ENCODE results near the gene ADAM19.

The ADAM19 gene

DNA sequence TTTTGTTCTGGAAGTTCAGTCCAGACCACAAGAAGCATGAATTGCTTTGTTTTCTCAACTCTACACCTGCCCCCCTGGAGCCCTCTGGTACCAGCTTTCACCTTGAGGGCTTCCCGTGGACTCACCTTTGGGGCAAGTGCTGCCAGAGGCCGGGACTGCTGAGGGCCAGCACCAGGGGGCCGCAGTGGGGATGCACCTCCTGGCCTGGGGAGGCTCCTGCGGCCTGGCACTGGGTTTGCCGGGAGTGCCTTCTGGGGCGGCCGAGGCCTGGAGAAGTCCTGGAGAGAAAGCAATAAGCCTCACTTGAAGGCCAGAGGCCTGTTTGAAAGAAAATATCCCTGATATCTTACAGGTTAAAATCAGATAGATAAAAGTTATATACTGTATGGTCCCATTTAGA is 93.9 kb downstream of the ADAM19 start:
- DNase-seq, result no peak

DNA sequence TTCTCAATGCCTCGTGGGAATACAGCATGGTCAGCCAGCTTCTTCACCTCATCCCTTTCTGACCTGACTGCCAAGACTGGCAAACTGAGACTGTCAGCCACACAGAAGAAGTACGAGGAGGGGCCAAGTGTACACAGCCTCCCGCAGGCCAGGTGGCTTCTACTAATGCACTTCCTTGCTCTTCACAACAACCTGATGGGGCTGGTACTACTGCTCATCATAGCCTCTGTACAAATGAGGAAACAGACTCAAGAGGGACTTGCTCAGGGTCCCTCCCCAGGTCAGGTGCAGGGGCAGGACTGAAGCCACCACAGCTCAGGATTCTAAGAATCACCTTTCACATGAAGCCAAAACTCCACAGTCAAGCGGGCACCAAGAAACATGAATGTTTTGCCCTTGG is 94.3 kb downstream of the ADAM19 start:
- no peak for DNase-seq

DNA sequence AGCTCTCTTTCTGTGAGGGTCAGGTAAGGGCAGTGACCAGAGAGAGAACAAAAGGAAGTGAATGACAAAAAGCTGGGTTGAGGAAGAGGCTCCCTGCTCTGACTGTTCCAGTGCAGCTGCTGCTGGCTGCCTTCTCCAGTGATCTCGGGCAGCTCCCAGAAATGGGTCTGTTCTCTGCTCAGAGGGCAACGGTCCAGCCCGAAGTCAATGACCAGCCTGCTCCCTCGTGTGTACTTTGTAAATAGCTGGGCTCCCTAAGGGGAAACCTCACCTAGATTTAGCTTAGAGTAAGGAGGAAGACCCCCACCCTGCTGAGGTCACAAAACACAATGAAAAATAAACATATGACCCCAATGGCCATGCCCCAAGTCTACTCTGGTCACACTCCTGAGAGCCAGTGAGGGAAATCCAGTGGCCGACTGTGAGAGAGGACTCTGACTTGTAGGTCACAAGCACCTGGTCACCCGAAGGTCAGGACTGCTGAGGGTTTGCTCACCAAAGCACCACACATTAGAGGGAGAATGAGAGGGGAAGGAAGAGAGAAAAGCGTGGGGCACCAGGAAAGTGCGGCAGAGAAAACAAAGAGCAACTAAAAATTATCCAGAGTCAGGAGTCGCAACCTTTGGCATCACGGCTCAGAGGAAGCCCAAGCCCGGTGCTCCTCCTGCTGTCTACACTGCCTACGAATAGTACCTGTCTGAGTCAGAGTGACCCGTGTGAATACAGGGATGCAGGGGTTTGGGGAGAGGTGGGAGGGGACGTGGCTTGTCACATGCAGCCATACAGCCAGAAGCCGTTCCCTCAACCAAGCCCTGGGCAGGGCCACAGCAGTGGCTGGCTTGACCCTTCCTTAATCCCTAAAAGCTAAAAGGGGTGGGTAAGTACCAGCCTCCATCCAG is 95.7 kb downstream of the ADAM19 start:
- DNase-seq, result no peak

DNA sequence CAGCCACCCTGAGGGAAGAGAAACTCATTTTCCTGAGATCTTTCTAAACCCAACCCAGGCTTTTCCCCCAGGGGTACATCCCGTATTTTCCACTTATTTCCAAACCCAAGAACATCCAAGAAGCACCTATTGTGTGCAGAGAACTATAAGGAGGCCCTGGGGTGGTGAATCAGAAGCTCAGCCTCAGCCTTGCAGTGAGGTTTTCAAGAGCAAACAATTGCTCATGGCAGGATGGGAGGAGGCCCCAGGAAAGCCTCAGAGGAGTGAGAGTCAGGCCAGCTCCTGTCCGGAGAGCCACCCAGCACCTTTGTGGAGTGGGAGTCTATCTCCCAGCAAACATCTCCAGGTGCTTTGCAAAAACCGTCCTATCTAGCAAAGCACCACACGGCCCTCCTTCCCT is 96.4 kb downstream of the ADAM19 start:
- DNase-seq, result no peak

DNA sequence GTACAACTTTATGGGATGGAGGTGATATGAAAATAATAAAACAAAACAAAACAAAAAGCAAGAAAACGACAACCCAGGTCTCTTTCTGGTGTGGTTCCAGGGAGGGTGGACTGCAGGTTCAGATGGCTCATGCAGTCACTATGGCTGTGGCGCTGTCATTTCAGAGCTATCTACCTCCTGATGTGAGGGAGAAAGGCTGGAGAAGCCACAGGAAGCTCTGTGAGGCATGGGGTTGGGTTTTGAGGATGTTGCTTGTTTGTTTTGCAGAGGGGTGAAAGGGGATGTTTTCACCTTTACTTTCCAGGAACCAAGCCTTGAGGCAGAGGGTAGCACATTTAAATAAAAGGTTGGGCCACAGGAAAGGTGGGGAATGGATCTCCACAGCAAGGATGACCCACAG is 96.8 kb downstream of the ADAM19 start:
- no peak for DNase-seq

DNA sequence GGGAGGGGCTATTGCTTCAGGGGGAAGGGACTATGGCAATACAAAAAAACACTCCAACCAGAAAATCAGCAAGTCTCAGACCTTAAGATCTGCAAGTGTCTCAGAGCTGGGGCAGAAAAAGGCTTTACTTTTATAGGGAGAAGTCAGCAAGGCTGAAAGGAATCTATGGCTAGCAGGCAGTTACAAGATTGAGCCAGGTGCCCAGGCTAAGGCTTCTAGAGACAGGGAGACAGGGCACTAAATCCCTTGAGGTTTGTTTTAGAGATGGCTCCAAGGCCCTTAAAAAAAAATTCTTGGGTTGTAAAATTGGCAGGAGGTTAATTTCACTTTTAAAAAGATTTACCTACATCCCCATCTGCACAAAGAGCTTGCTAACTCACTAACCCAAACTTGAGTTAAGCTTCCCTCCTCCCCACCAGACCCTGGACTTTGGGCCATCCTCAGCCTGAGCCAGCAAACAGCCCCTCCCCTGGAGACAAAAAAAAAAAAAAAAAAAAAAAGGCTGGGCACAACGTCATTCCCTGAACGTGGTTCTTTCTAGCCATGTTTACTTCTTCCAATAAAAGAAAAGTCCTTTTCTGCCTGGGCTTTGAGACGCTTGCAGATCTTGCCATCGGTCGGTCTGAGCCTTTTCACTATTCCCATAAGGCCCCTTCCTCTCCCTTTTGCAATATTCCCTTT is 97.6 kb downstream of the ADAM19 start:
- DNase-seq, result no peak

DNA sequence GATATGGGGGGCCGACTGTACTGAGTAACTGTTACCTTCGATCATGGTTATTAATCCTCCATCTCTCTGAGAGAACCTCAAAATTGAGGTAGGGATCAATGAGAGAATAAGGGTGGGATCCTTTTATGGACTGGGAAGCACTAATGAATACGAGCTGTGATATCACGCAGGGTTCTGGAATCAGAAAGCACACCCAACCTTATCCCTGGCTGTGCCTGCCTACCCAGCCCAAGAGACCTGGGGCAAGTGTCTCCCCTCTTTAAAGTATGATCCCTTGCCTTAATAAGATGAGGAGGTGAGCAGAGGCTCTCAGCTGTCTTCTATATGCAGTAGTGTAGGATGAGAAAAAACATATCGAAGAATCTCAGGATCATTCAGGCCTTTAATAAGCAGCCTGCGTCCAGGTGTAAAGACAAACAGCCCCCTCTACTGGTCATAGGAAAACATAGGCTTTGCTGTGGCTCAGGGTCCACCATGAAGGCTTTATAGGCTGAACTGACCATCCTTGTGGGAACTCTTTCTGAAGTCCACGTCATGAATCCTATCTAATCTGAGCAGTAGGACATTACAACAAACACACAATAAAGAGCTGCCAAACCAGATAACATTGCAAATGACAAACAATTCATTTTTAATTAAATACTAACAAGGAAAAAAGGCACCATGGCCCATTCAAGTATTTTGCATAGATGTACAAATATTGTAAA is 98.7 kb downstream of the ADAM19 start:
- peak; percentile 59 for DNase-seq

DNA sequence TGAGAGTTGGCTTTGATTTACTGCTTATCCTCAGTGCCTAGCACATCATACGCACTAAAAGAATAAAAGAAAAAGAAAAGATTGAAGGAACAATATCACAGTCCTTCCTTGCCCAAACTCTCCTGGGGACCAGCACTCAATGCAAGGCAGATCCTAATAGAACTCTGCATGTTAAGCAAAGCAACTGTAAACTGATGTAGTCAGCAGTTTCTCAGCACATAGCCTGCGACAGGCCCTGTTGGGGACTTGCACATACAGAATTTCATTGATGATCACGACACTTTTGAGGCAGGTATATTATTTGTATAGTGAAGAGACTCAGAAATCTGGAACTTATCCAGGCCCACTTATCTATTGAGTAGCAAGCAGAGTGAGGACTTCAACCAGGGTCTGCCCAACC is 100.1 kb downstream of the ADAM19 start:
- no peak for DNase-seq

DNA sequence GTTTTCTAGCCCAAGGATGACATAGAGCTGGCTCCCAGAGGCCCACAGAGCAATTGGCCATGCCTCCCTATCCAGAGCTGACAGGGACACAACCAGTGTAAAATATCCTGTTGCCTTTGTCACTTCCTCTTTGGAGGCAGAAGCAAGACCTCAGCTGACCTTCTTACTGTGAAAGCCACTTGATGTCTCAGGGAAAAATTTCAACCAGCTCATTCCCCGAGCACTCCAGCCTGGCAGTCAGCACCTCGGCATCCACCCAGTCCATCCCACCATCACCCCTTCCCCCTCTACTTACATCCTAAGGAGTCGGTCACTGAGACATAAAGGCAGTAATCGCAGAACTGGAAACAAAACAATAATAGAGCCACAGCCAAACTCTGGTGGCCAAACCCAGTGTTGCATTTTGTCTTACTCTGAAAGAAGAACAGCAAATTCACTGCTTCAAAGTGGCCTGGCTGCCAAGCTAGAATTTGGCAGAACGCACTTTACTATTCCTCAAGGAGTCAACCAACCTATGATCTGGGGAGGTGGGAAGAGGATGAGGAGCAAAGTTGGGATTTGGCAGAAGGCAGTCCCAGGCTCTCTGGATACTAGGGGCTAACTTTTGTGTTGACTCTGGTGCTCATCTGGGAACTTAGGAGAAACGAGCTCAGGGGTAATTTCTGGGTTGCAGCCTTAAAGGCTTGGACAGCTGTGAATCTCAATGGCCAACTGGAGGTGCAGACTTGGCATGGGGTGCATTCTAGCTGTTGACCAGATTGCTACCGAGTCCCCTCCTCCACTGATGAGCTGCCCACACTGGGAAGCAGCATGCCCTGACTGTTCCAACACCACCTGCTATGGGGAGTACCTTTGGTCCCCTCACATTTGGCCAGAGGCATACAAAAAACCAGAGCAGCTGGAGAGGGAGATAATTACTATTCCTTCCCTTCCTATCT is 101.9 kb downstream of the ADAM19 start:
- DNase-seq, result no peak

DNA sequence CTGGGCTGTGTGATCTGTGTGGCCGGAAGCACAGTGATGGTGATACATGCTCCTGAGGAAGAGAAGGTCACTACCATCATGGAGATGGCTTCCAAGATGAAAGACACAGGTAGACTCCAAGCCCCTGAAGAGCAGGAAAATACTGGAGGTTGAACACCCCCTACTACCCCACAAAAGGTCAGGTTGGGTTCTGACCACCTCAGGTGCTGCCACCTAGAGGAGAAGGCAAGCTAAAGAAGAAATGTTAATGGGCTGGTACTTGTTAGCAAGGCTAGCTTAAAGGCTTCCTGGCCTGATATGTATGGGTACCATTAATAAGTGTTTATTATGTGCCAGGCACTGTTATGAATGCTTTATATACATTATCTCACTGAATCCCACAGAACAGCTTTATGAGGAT is 103.9 kb downstream of the ADAM19 start:
- DNase-seq, result peak; percentile 54

DNA sequence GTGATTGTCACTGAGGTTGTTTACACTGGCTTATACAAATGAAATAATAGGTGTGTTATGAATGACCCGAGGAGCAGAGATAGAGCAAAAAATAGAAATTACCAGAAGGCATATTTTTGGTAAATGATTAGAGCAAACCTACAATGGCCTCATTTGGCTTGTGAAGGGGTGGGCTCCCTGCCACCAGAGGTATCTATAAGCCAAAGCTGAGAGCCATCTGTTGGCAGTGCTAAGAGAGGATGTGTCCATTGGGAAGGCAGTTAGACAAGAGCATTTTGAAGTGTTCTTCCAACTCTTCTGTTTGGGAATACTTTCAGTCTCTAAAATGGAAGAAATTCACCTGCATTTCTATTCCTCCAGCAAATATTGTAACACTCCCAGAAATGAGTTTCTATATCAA is 104.9 kb downstream of the ADAM19 start:
- no peak for DNase-seq

DNA sequence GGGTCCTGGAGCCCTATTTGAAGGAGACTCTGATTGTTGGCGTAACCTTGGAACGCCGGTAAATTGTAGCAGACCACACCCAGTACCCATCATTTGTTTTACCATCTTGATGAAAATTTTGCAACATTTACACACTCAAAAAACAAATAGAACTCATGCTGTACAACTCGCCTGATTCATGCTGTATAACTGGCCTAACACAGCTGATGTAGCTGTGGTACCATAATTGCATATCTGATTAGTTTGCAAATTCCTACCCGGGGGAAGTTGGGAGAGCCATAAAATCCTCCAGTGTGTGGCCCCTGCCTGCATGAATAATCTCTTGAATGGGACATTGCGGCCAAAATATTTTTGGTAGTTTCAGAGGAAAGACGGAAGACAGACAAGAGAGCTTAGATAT is 105.9 kb downstream of the ADAM19 start:
- no peak for DNase-seq

DNA sequence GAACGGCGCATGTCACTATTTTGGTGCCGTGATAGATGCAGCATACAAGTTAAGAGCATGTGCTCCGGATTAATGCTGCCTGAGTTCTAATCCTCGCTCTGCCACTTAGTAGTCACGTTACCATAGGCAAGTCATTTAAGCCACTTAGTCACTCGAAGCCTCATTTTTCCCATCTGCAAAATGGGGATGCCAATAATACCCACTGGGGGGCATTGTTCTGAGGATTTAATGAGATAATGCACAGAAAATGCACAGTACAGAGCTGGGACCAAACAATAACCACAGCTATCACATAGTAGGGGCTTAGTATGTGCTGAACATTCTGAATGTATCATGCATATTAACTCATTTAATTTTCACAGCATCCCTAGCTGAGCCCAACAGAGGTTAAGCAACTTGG is 106.5 kb downstream of the ADAM19 start:
- peak; percentile 41 for DNase-seq

DNA sequence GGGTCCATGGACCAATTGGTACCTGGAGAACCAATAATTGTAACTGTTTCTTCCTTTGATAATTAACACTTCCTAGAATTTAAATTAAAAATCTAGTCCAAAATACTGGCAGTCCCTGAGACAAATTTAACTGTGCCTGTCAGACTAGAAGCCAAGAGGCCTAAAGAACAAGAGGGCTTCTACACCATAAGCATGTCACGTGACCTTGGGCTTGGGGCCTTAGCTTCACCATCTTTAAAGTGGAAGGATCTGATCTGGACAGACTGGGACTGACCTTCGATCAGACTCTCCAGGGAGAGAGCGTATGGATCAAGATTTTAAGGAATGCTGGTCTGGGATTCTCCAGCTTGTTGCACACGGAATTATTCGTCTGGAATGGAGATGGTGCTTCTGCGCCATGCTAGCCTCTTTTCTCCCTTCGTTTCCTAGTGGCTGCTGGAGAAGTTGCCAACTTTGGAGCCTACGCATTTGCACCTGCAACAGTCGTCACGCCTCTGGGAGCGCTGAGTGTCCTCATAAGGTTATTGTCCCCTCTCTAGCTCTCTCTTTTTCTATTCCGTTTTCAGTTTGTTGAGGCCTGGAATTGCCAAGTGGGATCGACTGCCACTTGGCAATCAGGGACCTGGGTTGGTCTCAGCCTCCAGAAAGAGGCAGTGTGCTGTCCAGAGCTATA is 107.1 kb downstream of the ADAM19 start:
- no peak for DNase-seq

DNA sequence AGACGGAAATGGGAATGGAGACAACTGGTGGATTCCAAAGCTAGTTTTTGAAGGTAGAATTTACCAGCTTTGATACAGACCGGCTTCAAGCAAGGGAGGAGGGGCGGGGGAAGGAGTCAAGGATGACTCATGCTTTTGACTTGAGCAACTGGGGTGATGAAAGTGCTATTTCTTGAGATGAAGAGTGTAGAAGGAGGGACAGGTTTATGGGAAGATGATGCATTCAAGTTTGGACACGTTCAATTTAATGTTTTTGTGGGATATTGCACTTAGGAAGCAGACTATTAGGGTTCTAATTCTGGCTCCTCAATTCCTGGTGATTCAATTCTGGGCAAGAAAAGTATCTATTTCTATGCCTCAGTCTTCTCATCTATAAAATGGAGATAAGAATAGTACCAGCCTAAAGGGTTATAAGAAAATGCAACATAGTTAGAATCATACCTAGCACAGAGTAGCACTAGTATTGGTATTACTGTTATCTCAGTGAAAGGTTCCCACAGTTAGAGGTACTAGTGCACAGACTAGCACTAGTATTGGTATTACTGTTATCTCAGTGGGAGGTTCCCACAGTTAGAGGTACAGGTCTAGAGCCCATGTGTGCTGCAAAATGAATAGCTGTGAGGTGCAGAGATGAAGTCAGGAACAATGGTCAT is 110.9 kb downstream of the ADAM19 start:
- peak; percentile 88 for DNase-seq

DNA sequence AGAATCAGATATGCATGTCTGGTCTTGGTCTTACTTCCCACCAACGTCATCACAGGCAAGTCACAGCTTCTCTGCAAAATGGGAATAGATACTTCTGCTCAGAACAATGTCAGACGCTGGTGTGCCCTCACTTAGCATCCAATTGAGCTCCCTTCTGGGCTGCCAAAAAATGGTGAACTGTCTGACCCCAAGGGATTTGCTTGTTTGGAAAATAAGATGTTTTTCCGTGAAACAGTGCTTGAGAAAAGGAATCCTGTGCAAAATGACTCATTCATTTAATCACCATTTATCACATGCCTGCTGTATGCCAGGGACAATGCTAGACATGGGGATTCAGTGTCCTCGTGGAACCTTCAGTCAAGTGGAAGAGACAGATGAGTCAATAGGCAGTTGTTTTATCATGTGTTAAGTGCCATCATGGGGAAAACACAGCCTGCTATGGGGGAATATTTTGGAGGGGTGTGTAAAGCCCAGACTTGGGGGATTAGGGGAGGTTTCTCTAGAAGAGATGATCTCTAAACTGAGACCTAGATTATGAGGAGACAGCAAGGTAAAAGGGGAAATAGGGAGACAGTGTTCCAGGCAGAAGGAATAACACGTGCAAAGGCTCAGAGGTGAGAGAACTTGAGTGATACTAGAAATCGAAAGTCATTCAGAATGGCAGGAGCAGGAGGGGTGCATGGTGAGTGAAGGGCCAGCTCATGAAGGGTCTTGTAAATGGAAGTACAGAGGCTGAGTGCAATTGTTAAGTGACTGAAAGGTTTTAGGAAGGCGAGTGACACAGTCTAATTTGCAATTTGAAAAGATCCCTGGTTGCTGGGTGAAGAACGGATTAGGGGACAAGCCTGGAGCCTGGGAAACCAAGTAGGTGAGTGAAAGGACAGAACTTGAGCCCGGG is 111.7 kb downstream of the ADAM19 start:
- peak; percentile 28 for DNase-seq

DNA sequence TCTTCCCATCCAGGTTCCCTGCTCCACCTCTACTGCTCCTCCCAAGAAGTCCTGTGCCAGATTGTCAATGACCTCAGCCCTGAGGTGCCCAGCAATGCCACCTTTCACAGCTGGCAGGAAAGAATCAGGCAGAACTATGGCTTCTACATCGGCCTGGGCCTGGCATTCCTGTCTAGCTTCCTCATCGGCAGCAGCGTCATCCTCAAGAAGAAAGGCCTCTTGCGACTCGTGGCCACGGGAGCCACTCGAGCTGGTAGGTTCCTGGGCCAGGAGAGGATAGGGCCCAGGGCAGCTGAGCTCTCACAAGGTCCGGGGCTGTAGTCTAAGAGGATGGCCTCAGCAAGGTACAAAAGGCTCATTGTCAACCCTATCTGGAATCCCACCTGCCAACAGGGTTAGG is 112.5 kb downstream of the ADAM19 start:
- DNase-seq, result no peak

DNA sequence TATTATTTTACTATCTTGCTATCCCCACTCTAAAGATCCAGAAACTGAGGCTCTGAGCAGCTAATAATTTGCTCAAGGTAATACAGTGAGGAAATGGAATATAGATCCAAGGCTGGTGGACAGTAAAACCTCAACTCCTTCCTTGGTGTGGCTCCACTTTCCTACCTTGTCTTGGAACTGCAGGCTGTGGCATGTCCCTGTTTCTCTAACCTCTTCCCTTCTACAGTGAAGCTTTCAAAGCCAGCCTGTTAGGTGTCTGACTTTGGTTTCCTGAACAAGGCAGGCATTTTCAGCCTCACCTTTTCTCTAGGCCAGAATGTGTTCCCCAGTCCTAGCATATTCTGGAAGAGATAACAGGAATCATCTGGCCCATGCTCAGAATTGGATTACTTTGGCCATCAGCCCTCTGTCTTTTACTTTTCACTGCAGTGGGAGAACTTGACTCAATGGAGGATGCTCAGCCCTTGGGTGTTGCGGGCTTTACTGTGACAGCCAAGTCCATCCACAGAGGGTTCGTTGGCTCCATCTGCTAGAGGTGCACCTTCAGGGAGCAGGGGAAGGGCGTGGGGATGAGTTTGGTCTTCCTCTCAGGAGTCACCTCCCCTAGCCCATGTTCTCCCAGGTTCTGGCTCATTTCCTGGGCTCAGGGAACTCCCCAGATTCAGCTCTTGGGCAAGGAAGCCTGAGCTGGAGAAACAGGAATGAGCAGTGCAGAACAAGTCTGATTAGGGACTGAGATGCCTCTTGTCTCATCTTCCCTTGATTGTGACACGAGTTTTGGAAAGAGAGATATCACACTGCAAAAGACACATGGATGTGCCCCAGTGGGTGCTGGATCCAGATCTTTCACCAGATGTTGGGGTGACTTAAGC is 114.4 kb downstream of the ADAM19 start:
- DNase-seq, result no peak
